GM20431 (cell line): ENCODE data around the gene MND1.

Experiments
- in situ Hi-C: fragments of 300-500 bp; cut with MseI, MboI; formaldehyde crosslinking; loops from one replicate; pipeline ENCODE4 v1.15.0; 2020; ENCODE audit warnings: low sequenced_read_pairs; ENCODE audit not compliant: unreplicated experiment

Gene MND1, protein sequence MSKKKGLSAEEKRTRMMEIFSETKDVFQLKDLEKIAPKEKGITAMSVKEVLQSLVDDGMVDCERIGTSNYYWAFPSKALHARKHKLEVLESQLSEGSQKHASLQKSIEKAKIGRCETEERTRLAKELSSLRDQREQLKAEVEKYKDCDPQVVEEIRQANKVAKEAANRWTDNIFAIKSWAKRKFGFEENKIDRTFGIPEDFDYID

GRCh38 chr4:153344131-153345011, at the start of gene MND1:
TSS of gene MND1 (plus strand) at chr4:153344688. CDS start at chr4:153344738, 50 bp downstream.
- in situ Hi-C loops: loop anchor here (25.0 kb wide), 1 partner anchor 293 kb away; no protein-coding TSS in a partner anchor

DNA sequence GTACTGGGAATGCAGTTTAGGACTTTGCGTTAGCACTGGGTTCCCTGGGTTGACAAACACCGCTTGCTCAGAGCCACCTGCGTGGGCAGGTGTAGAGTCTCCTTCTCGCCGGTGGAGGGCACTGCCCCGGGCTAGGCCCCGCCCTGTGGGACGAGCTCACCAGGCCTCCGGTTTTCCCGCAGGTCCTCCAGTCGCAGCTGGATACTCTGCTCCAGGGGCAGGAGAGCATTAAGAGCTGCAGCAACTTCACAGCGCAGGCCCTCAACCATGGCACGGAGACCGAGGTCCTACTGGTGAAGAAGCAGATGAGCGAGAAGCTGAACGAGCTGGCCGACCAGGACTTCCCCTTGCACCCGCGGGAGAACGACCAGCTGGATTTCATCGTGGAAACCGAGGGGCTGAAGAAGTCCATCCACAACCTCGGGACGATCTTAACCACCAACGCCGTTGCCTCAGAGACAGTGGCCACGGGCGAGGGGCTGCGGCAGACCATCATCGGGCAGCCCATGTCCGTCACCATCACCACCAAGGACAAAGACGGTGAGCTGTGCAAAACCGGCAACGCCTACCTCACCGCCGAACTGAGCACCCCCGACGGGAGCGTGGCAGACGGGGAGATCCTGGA, 49.2 kb upstream of the MND1 start:
- in situ Hi-C loops: no loop called here

GRCh38 chr4:153296040-153296823, 48.3 kb upstream of the MND1 start:
- in situ Hi-C loops: no loop called here

DNA sequence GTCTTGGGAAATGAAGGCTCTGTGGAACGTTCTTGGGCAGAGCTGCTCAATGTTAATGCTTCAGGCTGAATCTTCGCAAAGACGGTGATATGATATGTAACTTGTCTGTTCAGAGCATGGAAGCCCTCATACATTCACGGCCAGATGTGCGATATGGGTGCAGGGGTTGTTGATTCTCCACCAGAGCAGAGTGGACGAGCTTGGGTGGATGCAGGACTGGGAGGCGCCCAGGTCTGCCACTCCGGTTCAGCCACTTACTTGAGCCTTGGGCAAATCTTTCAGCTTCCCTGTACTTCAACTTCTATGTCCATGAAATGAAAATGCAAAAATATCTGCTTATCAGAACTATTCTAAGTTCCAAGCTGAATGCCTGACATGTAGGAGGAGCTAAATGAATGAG, 47.4 kb upstream of the MND1 start:
- in situ Hi-C loops: no loop called here

GRCh38 chr4:153310793-153311192, 33.7 kb upstream of the MND1 start:
- in situ Hi-C loops: loop anchor here (10.0 kb wide), 1 partner anchor 156 kb away; no protein-coding TSS in a partner anchor

DNA sequence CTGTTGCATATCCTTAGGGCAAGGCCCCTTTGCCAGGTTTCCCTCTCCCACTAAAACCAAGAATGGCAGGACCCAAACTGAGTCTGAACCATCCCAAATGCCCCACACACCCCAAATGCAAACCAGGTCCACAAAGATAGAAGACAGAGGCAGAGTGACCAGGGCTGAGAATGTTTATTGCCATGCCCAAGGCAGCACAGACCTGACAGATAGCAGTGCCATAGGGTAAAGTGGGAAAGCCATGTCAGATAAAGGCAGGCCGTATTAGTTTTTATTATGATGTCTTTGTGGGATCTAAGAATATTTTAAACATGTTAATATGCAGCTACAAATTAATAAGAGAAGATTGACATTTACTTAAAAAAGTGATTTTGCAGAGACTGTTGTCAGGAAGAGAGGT, 29.6 kb upstream of the MND1 start:
- in situ Hi-C loops: loop anchor here (10.0 kb wide), 1 partner anchor 160 kb away; no protein-coding TSS in a partner anchor

DNA sequence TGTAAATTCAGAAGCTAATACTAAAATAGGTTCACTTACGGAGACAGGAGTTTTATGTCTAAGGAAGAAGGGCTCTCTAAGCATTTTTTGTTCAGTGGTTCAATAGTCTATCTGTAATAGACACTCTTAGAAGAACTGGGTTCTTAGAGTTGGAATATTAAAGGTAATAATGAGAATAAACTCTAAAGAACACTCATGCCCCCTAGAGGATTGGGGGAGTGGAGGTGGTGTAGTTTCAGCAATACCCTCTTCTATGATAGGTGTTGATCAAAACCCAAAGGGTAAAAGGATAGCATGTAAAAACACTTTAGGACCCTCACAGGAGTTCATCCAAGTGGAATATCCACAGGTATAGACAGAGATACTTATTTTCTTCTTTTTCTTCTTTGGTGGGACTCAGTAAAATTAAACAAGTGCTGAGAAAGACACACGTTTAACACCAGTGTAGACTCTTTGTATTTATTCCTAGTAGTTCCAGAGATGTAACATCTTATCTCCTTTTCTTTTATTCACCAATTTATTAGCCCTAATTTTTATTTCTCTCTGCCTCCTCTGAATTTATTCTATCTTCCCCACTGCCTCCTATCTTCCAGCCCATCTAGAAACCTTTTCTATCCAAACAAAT, 25.7 kb upstream of the MND1 start:
- in situ Hi-C loops: loop anchor here (10.0 kb wide), 1 partner anchor 164 kb away; no protein-coding TSS in a partner anchor

GRCh38 chr4:153322791-153323190, 21.7 kb upstream of the MND1 start:
- in situ Hi-C loops: no loop called here

DNA sequence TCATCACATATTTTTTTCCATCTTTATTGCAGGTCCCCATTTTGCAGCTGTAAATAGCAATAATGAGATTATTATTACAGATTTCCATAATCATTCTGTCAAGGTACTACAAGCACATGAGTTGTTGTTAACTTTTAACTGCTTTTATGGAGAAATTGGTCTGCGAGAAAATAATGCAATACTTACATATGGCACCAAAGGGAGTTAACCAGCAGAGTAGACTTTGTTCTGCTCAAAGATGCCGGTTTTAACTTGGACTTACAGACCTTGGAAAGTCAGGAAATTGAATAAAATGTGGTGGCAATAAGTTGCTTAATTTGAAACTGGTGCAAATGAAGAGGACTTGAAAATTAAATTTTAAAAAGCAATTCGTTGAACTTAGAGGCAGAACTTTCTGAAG, 20.4 kb upstream of the MND1 start:
- in situ Hi-C loops: no loop called here

- in situ Hi-C loops: loop anchor here (25.0 kb wide), 1 partner anchor 312 kb away; no protein-coding TSS in a partner anchor
Measured at GRCh38 chr4:153325558-153325957, 18.9 kb upstream of the MND1 start.

DNA sequence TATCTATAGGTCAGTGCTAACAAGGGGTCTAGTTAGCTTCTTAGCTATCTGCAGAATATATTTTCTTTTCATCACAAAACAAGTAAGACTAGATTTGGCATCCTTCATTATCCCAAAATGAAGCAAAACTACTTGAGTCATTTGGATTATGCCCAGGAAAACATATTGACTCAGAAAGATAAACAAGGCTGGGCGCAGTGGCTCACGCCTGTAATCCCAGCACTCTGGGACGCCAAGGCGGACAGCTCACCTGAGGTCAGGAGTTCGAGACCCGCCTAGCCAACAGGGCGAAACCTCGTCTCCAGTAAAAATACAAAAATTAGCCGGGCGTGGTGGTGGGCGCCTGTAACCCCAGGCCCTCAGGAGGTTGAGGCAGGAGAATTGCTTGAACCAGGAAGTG, 18.0 kb upstream of the MND1 start:
- in situ Hi-C loops: loop anchor here (25.0 kb wide), 1 partner anchor 311 kb away; no protein-coding TSS in a partner anchor

DNA sequence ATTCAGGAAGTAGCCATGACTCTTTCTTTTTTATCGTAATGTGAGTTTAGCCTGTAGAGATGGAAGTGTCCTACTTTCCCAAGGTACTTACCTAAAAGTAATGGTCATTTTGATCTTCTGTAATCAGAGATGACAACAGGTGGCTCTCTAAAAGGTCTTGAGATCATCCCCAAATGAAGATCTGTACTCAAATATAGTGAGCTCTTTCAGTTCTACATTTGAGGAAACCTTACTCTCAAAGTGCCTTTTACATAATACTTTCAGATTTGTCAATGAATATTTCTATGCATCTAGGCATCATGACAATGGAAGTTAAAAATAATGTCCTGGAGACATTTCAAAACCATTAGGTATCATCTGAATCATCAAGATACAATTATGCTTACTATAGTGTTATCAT, 17.2 kb upstream of the MND1 start:
- in situ Hi-C loops: loop anchor here (25.0 kb wide), 1 partner anchor 310 kb away; no protein-coding TSS in a partner anchor

- in situ Hi-C loops: loop anchor here (25.0 kb wide), 1 partner anchor 304 kb away; no protein-coding TSS in a partner anchor
Measured at GRCh38 chr4:153332936-153333335, 11.6 kb upstream of the MND1 start.

DNA sequence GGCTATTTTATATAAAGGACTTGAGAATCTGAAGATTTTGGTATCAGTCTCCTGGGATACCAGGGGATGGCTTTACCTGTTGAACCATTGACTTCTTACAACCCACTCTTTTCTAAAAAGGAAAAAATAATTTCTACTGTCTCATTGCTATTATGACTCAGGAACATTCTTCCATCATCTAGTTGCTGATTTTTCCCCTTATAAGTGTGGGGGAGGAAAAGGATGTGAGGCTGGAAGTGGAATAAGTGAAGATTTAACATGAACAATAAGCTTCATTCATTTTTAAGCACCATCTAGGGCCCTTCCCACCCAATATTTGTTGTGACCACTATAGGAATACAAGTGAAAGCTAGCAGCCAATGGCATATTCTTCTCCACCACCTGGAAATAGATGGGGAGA, 10.6 kb upstream of the MND1 start:
- in situ Hi-C loops: loop anchor here (25.0 kb wide), 1 partner anchor 303 kb away; no protein-coding TSS in a partner anchor

GRCh38 chr4:153335665-153336064, 8.8 kb upstream of the MND1 start:
- in situ Hi-C loops: loop anchor here (25.0 kb wide), 1 partner anchor 302 kb away; no protein-coding TSS in a partner anchor

GRCh38 chr4:153337686-153338085, 6.8 kb upstream of the MND1 start:
- in situ Hi-C loops: loop anchor here (25.0 kb wide), 1 partner anchor 300 kb away; no protein-coding TSS in a partner anchor

GRCh38 chr4:153341575-153342090, 2.9 kb upstream of the MND1 start:
- in situ Hi-C loops: loop anchor here (25.0 kb wide), 1 partner anchor 296 kb away; no protein-coding TSS in a partner anchor

GRCh38 chr4:153342751-153343552, 1.5 kb upstream of the MND1 start:
- in situ Hi-C loops: loop anchor here (25.0 kb wide), 1 partner anchor 294 kb away; no protein-coding TSS in a partner anchor
